GM06990 (cell line): ENCODE results near the gene POLG2.

Source experiments
- DNase-seq: peaks from one replicate; pipeline ENCODE4 v3.0.0-alpha.2; 2011; ENCODE audit not compliant: insufficient read length; ENCODE audit errors: extremely low read depth
- H3K27me3 ChIP-seq: replicated peaks from 2 replicates; pipeline ENCODE4 v1.6.0; 2011; ENCODE audit warnings: low read length; ENCODE audit not compliant: control insufficient read depth, insufficient read depth
- H3K36me3 ChIP-seq: 2 replicates; pipeline ENCODE4 v1.5.1; 2011; ENCODE audit warnings: low read length; ENCODE audit not compliant: control insufficient read depth, insufficient read depth
- H3K4me3 ChIP-seq: replicated peaks from 2 replicates; pipeline ENCODE4 v1.5.1; 2011; ENCODE audit warnings: low read depth, mild to moderate bottlenecking, control low read depth, low read length
- CTCF ChIP-seq: IDR thresholded peaks from 2 replicates; pipeline ENCODE4 v1.5.1; 2011; ENCODE audit warnings: low read length, control low read depth, mild to moderate bottlenecking, inconsistent platforms; ENCODE audit not compliant: insufficient read depth, poor library complexity, severe bottlenecking

Gene POLG2

GRCh38 chr17:64496786-64497564 is at the start of gene POLG2:
Gene POLG2, minus strand, starts transcription at chr17:64497054. Its CDS starts 86 bp downstream, at chr17:64496968.
- Histone ChIP-seq H3K36me3 (peaks cover 22% of the 10 kb centered on the region), H3K27me3 (no peaks in the 10 kb centered on the region), H3K4me3 (peak within 1 kb of the TSS; percentile 72)
- TF ChIP-seq CTCF, result peak; percentile 65
- peak; percentile 94 for DNase-seq

DNA sequence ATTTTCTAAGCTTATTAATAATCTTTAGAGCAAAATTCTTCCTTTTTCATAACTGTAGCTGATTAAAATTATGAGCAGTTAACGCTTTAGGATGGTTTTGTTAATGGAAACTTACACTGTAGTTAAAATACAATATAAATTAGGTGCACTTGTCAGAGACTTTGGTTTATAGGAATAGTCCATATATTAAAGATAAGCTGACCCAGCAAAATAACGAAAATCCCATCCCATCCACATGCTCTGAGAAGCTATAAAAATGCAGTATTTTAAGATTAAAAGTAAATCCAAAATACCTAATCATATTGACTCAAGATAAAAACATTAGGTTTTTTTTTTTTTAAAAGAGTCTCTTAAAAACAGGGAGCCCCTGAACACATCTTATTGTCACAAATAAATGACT is 47.9 kb upstream of the POLG2 start:
- Histone ChIP-seq H3K4me3 (no peak overlapping the region), H3K36me3 (peaks cover 4% of the 10 kb centered on the region; the same call in 1 of the 2 replicates), H3K27me3 (no peaks in the 10 kb centered on the region)
- no peak for DNase-seq
- TF ChIP-seq CTCF, result no peak

DNA sequence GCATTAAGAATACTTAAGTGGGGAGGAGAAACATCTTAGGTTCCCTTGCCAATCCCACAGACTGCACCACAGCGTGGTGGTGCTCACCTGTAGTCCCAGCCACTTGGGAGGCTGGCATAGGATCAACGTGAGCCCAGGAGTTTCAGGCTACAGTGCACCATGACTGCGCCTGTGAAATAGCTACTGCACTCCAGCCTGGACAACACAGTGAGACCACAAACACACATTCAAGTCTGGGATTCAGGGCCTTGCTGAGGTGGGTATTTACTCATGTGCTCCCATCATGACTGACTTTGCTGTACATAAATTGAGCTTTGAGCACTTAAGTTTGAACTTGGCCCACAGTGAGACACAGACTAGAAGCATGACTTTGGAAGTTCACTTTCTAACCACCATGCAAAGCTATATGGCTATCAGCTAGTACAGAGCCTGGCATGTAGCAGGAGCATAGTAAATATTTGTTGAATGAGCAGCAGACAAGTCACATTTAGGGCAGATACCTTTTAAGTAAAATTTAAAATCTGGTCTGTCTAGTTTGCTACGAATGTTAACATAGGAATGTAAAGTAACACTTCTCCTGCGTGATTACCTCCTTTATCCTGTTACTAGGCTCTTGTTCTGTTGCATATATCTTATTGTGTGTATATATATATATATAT is 43.4 kb upstream of the POLG2 start:
- DNase-seq, result no peak
- Histone ChIP-seq H3K4me3 (no peak overlapping the region), H3K27me3 (no peaks in the 10 kb centered on the region), H3K36me3 (peaks cover 13% of the 10 kb centered on the region)
- no peak for TF ChIP-seq CTCF

DNA sequence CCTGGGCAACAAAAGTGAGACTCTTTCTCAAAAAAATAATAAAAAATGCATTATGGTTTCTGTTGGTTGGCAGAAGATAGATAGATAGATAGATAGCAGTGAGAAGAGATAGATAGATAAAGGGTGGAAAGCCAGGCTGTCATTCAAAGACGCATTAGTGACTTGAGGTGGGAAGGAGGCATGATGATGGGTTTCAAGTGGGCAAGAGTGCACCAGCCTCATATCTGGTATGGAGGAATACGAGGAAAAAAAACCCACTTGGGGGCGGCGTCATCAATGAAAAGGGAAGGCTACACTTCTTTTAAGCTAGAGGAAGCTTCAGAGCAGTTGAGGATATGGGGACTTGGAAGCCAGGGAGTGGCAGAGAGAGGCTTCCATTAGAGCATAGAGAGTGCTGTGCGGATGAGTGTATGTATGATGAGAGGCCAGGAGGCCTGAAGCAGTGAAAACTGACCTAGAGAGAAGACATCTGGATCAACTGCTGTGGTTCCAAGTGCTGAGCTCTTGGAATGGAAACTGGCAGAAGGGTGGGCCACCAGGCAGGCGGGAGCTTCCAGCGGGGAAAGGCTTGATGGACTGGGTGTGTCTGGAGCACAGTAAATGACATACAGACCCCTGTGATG is 41.8 kb upstream of the POLG2 start:
- Histone ChIP-seq H3K4me3 (no peak overlapping the region), H3K36me3 (peaks cover 21% of the 10 kb centered on the region)
- DNase-seq, result no peak

GRCh38 chr17:64537488-64537887 is 40.6 kb upstream of the POLG2 start:
- TF ChIP-seq CTCF, result no peak
- Histone ChIP-seq H3K27me3 (no peaks in the 10 kb centered on the region), H3K36me3 (peaks cover 21% of the 10 kb centered on the region), H3K4me3 (no peak overlapping the region)
- no peak for DNase-seq

More for the DNA sequence above, 41.8 kb upstream of the POLG2 start:
- H3K27me3 ChIP-seq, result no peaks in the 10 kb centered on the region
- TF ChIP-seq CTCF, result no peak
